Measurements from ENCODE around the gene PPP1R9B. TPM values are rescaled to one million over a fixed set of nuclear protein-coding genes. Genes with fewer than 3 reads are reported as not detected.

The PPP1R9B gene
- total RNA-seq, 1 donor from 2014 or later, result 16.6 TPM

- H3K36me3 ChIP-seq (ENCODE audit: control insufficient read depth, insufficient read depth, low read length), result peaks cover 38% of the 10 kb centered on the region
- TF ChIP-seq CTCF (IDR thresholded peaks at IDR 0.05; ENCODE audit: insufficient read depth, low read length, severe bottlenecking), result no peak
- H3K27me3 ChIP-seq (ENCODE audit: control insufficient read depth, insufficient read depth, low read length), result no peaks in the 10 kb centered on the region
- DNase-seq (ENCODE audit: low read depth) (no peak), FAIRE-seq (no peak)
- H3K4me3 ChIP-seq (ENCODE audit: low read depth, low read length), result no peak overlapping the region
These were observed 38.0 kb upstream of the PPP1R9B start for GRCh38 chr17:50188531-50188920.

- no peak for FAIRE-seq
- Histone ChIP-seq H3K27me3 (ENCODE audit: control insufficient read depth, insufficient read depth, low read length) (no peaks in the 10 kb centered on the region), H3K36me3 (ENCODE audit: control insufficient read depth, insufficient read depth, low read length) (peaks cover 36% of the 10 kb centered on the region), H3K4me3 (ENCODE audit: low read depth, low read length) (no peak overlapping the region)
- TF ChIP-seq CTCF (IDR thresholded peaks at IDR 0.05; ENCODE audit: insufficient read depth, low read length, severe bottlenecking), result no peak
- no peak for DNase-seq (ENCODE audit: low read depth)
These were observed 37.5 kb upstream of the PPP1R9B start for GRCh38 chr17:50187751-50188530.

- TF ChIP-seq CTCF (IDR thresholded peaks at IDR 0.05; ENCODE audit: insufficient read depth, low read length, severe bottlenecking), result no peak
- DNase-seq (ENCODE audit: low read depth) (no peak), FAIRE-seq (no peak)
- peaks cover 32% of the 10 kb centered on the region for H3K36me3 ChIP-seq (ENCODE audit: control insufficient read depth, insufficient read depth, low read length)
- H3K27me3 ChIP-seq (ENCODE audit: control insufficient read depth, insufficient read depth, low read length), result no peaks in the 10 kb centered on the region
- no peak overlapping the region for H3K4me3 ChIP-seq (ENCODE audit: low read depth, low read length)
These were observed 36.9 kb upstream of the PPP1R9B start for GRCh38 chr17:50187394-50187725.

GRCh38 chr17:50186661-50187393, 36.4 kb upstream of the PPP1R9B start:
- DNase-seq (ENCODE audit: low read depth), result no peak
- Histone ChIP-seq H3K36me3 (ENCODE audit: control insufficient read depth, insufficient read depth, low read length) (peaks cover 32% of the 10 kb centered on the region), H3K27me3 (ENCODE audit: control insufficient read depth, insufficient read depth, low read length) (no peaks in the 10 kb centered on the region), H3K4me3 (ENCODE audit: low read depth, low read length) (no peak overlapping the region)
- TF ChIP-seq CTCF (IDR thresholded peaks at IDR 0.05; ENCODE audit: insufficient read depth, low read length, severe bottlenecking), result no peak
- FAIRE-seq, result no peak

GRCh38 chr17:50185631-50186471, 35.4 kb upstream of the PPP1R9B start:
- DNase-seq (ENCODE audit: low read depth) (no peak), FAIRE-seq (no peak)
- H3K4me3 ChIP-seq (ENCODE audit: low read depth, low read length), result no peak overlapping the region
- H3K36me3 ChIP-seq (ENCODE audit: control insufficient read depth, insufficient read depth, low read length), result peaks cover 32% of the 10 kb centered on the region
- TF ChIP-seq CTCF (IDR thresholded peaks at IDR 0.05; ENCODE audit: insufficient read depth, low read length, severe bottlenecking), result no peak
- H3K27me3 ChIP-seq (ENCODE audit: control insufficient read depth, insufficient read depth, low read length), result no peaks in the 10 kb centered on the region

All from bronchial epithelial cell (primary cell).